GM23338 (cell line): ENCODE results near the gene LFNG. TPM values are rescaled to one million over a fixed set of nuclear protein-coding genes. Genes with fewer than 3 reads are reported as not detected.

Experiments used
- ATAC-seq: fragments of 200-7000 bp; cut with Tn5 transposase; 3 replicates; pipeline ENCODE4 v1.9.1; 2020
- DNase-seq: peaks from one replicate; pipeline ENCODE4 v3.0.0-alpha.2; 2015; ENCODE audit warnings: low spot score
- H2AFZ ChIP-seq: fragments of 200-600 bp; sonication (generic); 2 replicates; pipeline ENCODE4 v1.8.0; 2016; ENCODE audit warnings: antibody characterized with exemption, mild to moderate bottlenecking, moderate library complexity
- H3F3A ChIP-seq: fragments of 200-600 bp; sonication (generic); replicated peaks from 2 replicates; pipeline ENCODE4 v1.8.0; 2017; ENCODE audit warnings: antibody characterized with exemption, mixed run types, low read depth
- H3K27ac ChIP-seq: fragments of 200-600 bp; sonication (generic); 2 replicates; pipeline ENCODE4 v1.6.1; 2016; ENCODE audit warnings: low read depth
- H3K27me3 ChIP-seq: fragments of 200-600 bp; sonication (generic); 2 replicates; pipeline ENCODE4 v1.8.0; 2016; ENCODE audit warnings: mild to moderate bottlenecking, mixed run types, moderate library complexity; ENCODE audit not compliant: insufficient read depth
- H3K36me3 ChIP-seq: fragments of 200-600 bp; sonication (generic); 2 replicates; pipeline ENCODE4 v1.8.0; 2016; ENCODE audit warnings: mild to moderate bottlenecking; ENCODE audit not compliant: insufficient read depth
- H3K4me1 ChIP-seq: fragments of 200-600 bp; sonication (generic); 2 replicates; pipeline ENCODE4 v1.8.0; 2016; ENCODE audit warnings: mild to moderate bottlenecking, moderate library complexity; ENCODE audit not compliant: insufficient read depth
- H3K4me2 ChIP-seq: fragments of 200-600 bp; sonication (generic); 2 replicates; pipeline ENCODE4 v1.7.1; 2017; ENCODE audit warnings: mixed run types
- H3K4me3 ChIP-seq: fragments of 200-600 bp; sonication (generic); 2 replicates; pipeline ENCODE4 v1.6.1; 2016; ENCODE audit warnings: mixed run types
- H3K79me2 ChIP-seq: fragments of 200-600 bp; sonication (generic); replicated peaks from 2 replicates; pipeline ENCODE4 v1.8.0; 2017; ENCODE audit warnings: mild to moderate bottlenecking; ENCODE audit not compliant: insufficient read depth
- H3K9me2 ChIP-seq: fragments of 200-600 bp; sonication (generic); 2 replicates; pipeline ENCODE4 v1.8.0; 2017; ENCODE audit not compliant: insufficient read depth
- H4K20me1 ChIP-seq: fragments of 200-600 bp; sonication (generic); replicated peaks from 2 replicates; pipeline ENCODE4 v1.8.0; 2017; ENCODE audit warnings: mild to moderate bottlenecking; ENCODE audit not compliant: insufficient read depth
- H3K27ac Mint-ChIP-seq: 2 replicates; pipeline ENCODE4 v1.8.0; 2020; ENCODE audit warnings: inconsistent platforms, mild to moderate bottlenecking, moderate library complexity, mixed read lengths
- H3K27me3 Mint-ChIP-seq: 3 replicates; pipeline ENCODE4 v1.8.0; 2022; ENCODE audit warnings: low read depth, mild to moderate bottlenecking, moderate library complexity, mixed read lengths, inconsistent platforms; ENCODE audit not compliant: insufficient read depth, poor library complexity
- H3K36me3 Mint-ChIP-seq: 3 replicates; pipeline ENCODE4 v1.8.0; 2021; ENCODE audit warnings: low read depth, mild to moderate bottlenecking, inconsistent platforms, moderate library complexity, mixed read lengths
- H3K4me1 Mint-ChIP-seq: 3 replicates; pipeline ENCODE4 v1.8.0; 2020; ENCODE audit warnings: mild to moderate bottlenecking, inconsistent platforms, mixed read lengths
- H3K4me3 Mint-ChIP-seq: 3 replicates; pipeline ENCODE4 v1.8.0; 2021; ENCODE audit warnings: moderate library complexity, mild to moderate bottlenecking, inconsistent platforms, mixed read lengths
- H3K9me3 Mint-ChIP-seq: 3 replicates; pipeline ENCODE4 v1.8.0; 2020; ENCODE audit warnings: moderate library complexity, mild to moderate bottlenecking, inconsistent platforms, mixed read lengths
- EZH2 ChIP-seq: fragments of 200-600 bp; sonication (generic); IDR thresholded peaks from one replicate; pipeline ENCODE4 v1.8.0; 2017; ENCODE audit warnings: antibody characterized with exemption, mild to moderate bottlenecking, low read depth; ENCODE audit not compliant: unreplicated experiment
- EZH2phosphoT487 ChIP-seq: fragments of 200-600 bp; sonication (generic); IDR thresholded peaks from one replicate; pipeline ENCODE4 v1.8.1; 2018; ENCODE audit warnings: antibody characterized with exemption; ENCODE audit not compliant: unreplicated experiment
- JUNB ChIP-seq: IDR thresholded peaks from one replicate; pipeline ENCODE4 v1.6.1; 2016; ENCODE audit warnings: antibody characterized with exemption; ENCODE audit not compliant: unreplicated experiment
- NANOG ChIP-seq: IDR thresholded peaks from 2 replicates; pipeline ENCODE4 v1.6.1; 2016; ENCODE audit warnings: antibody characterized with exemption, borderline replicate concordance
- POLR2AphosphoS5 ChIP-seq: IDR thresholded peaks from 2 replicates; pipeline ENCODE4 v1.6.1; 2016; ENCODE audit warnings: antibody characterized with exemption, low read depth
- STAT1 ChIP-seq: IDR thresholded peaks from one replicate; pipeline ENCODE4 v1.6.1; 2016; ENCODE audit warnings: antibody characterized with exemption; ENCODE audit not compliant: unreplicated experiment
- ZNF114 ChIP-seq: fragments of 250-450 bp; sonication (Bioruptor Pico); IDR thresholded peaks from 2 replicates; pipeline ENCODE4 v1.5.0; 2020; ENCODE audit warnings: mild to moderate bottlenecking, moderate library complexity
- ZNF331 ChIP-seq: fragments of 250-450 bp; sonication (Bioruptor Pico); IDR thresholded peaks from 2 replicates; pipeline ENCODE4 v1.5.0; 2020; ENCODE audit warnings: low read depth, mild to moderate bottlenecking, moderate library complexity
- polyA plus RNA-seq: library from polyadenylated mRNA; unstranded; fragments of >200 nt; fragmentation: Nextera tagmentation; extraction: Ambion mirVana; gene quantifications from 2 replicates; pipeline ENCODE4 v1.2.1, GENCODE V29; 2016
- total RNA-seq: library from RNA; depleted of rRNA; stranded (reverse); fragments of >200 nt; shearing (Covaris generic); gene quantifications from 2 replicates; pipeline ENCODE4 v1.2.3, GENCODE V29; 2014
- TF ChIP-seq, protein P1 (sequence below): IDR thresholded peaks from one replicate; pipeline ENCODE4 v1.6.1; 2018; ENCODE audit warnings: antibody characterized with exemption; ENCODE audit not compliant: unreplicated experiment
- TF ChIP-seq, protein P2 (sequence below), 2 experiments: fragments of 200-600 bp in 1 of 2; sonication (generic) in 1 of 2; conservative IDR thresholded peaks; 2 replicates each; pipeline versions ENCODE4 v1.5.1 to v1.6.1; 2016 to 2017; ENCODE audit warnings: antibody characterized with exemption in 2 of 2, low read depth in 2 of 2, mild to moderate bottlenecking in 2 of 2, moderate library complexity in 1 of 2

LFNG gene
- total and polyA plus RNA-seq, 2 experiments from 2014 or later: 1.7 to 35.4 TPM

DNA sequence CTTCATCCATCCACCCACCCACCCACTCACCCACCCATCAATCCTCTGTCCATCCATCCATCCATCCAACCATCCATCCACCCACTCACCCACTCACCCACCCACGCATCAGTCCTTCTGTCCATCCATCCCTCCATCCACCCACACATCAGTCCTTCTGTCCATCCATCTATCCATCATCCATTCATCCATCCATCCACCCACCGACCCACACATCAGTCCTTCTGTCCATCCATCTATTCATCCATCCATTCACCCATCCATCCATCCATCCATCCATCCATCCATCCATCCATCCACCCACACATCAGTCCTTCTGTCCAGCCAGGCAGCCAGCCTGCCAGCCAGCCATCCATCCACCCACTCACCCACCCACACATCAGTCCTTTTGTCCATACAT is 27.5 kb upstream of the LFNG start:
- H3K79me2 ChIP-seq: no peaks in the 10 kb centered on the region
- H3F3A ChIP-seq: no peaks in the 10 kb centered on the region
- H3K36me3 Mint-ChIP-seq: no peaks in the 10 kb centered on the region; the same call in 1 of the 3 replicates
- no peak for DNase-seq
- peaks cover 13% of the 10 kb centered on the region for H3K27me3 Mint-ChIP-seq
- no peak for TF ChIP-seq JUNB
- TF ChIP-seq NANOG: no peak
- no peak for TF ChIP-seq POLR2AphosphoS5
- H4K20me1 ChIP-seq: no peaks in the 10 kb centered on the region
- H3K9me2 ChIP-seq: no peaks in the 10 kb centered on the region
- H3K4me2 ChIP-seq: no peak overlapping the region
- no peak overlapping the region for H3K4me3 ChIP-seq
- peaks cover 13% of the 10 kb centered on the region; the same call in 2 of the 3 replicates for H3K4me1 Mint-ChIP-seq
- peaks cover 3% of the 10 kb centered on the region; the same call in 2 of the 3 replicates for H3K9me3 Mint-ChIP-seq
- no peak overlapping the region for H3K4me3 Mint-ChIP-seq
- H3K27me3 ChIP-seq: no peaks in the 10 kb centered on the region
- no peak overlapping the region for H3K27ac ChIP-seq
- H3K36me3 ChIP-seq: no peaks in the 10 kb centered on the region
- no peak overlapping the region for H2AFZ ChIP-seq
- no peaks in the 10 kb centered on the region; the same call in 1 of the 2 replicates for H3K4me1 ChIP-seq
- H3K27ac Mint-ChIP-seq: no peak overlapping the region
- no peak for ATAC-seq

DNA sequence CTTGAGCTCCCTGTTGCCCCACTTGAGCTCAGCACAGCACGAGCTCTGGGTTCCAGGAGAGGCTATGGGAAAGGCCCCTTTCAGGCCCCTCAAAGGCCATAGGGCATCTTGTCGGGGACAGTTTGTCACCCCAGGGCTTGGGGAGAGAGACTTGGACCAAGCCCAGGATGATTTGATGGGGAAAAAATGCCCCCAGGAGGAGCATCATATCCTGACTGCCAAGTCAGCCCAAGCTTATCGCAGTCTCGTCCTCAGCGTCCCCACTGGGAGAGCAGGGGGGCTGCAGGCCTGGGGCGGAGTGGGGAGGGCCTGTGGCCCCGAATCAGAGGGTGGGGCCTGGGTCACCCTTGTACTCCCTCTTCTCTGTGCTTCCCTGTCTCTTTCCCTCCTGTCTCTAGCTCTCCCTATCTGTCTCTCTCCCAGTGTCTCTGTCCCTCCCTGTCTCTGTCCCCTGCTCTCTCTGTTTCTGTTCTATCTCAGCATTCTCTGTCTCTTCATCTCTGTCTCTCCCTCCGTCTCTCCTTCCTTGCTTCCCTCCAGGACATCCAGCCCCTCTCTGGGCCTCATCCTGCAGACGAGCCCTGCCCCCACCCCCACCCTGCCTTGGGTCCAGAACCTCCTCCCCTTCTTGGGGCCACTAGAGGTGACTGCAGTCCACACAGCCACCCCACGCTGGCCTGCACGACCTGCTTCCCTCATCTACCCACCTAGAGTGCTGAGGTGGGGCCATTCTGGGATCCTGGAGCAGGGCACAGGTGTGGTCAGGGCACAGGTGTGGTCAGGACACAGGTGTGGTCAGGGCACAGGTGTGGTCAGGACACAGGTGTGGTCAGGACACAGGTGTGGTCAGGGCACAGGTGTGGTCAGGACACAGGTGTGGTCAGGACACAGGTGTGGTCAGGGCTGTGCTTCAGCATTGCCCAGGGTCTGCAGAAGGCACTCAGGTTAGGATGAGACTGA is 26.1 kb upstream of the LFNG start:
- Mint-ChIP-seq H3K9me3 (peaks cover 3% of the 10 kb centered on the region; the same call in 2 of the 3 replicates), H3K27me3 (peaks cover 13% of the 10 kb centered on the region), H3K36me3 (no peaks in the 10 kb centered on the region; the same call in 1 of the 3 replicates), H3K4me3 (no peak overlapping the region; the same call in 2 of the 3 replicates), H3K27ac (no peak overlapping the region), H3K4me1 (peaks cover 24% of the 10 kb centered on the region; the same call in 2 of the 3 replicates)
- ATAC-seq (no peak), DNase-seq (no peak)
- Histone ChIP-seq H3K4me3 (no peak overlapping the region), H2AFZ (no peak overlapping the region), H3K27me3 (no peaks in the 10 kb centered on the region), H3K79me2 (no peaks in the 10 kb centered on the region), H3K4me1 (peaks cover 4% of the 10 kb centered on the region; the same call in 1 of the 2 replicates), H3K4me2 (no peak overlapping the region), H3K27ac (no peak overlapping the region), H4K20me1 (no peaks in the 10 kb centered on the region), H3K36me3 (no peaks in the 10 kb centered on the region), H3K9me2 (no peaks in the 10 kb centered on the region), H3F3A (no peaks in the 10 kb centered on the region)
- TF ChIP-seq ZNF114 (no peak), NANOG (no peak), STAT1 (no peak), EZH2phosphoT487 (no peak), EZH2 (no peak)

DNA sequence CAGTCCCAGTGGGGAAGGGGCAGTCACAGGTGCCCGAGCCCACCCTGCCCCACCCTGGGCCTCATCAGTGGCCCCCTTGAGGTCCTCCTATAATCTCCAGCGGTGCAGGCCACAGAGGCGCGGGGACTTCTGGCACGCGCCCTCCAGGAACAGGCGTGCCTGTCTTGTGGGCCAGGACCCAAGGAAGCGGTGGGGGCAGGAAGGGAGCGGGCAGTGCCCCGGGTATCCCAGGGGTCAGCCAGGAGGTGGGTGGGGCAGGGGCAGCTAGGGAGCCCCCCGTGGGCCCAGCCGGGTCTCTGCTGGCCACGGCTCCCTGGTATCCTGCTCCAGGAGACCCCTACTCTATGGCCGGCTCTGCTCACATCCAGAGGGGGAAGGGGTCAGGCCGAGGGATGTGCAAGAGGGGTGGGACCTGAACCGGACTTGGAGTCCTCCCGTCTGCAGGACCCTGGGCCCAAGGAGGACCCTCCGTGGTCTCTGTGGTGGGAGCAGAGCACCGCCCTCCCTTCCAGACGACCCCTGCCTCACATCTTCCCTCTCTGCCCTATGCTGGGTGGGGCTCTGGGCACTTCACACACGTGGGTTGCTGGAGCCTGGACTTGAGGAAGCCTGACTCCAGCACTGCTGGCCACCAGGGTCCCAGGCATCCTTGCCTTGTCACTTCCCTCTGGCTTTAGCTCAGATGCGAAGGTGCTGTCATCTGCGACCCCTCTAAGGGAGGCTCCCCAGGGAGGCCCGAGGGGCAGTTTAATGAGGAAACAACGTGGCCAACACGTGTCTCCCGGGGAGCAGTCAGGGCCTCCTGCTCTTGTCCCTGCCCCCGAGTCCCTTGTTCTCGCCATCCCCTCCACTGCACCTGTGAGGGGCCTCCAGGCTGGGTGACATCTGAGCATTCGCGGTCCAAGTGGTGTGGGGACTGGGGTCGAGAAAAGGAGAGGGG is 25.1 kb upstream of the LFNG start:
- Mint-ChIP-seq H3K27ac (no peak overlapping the region; the same call in 1 of the 2 replicates), H3K9me3 (peaks cover 3% of the 10 kb centered on the region; the same call in 2 of the 3 replicates), H3K4me3 (no peak overlapping the region), H3K36me3 (no peaks in the 10 kb centered on the region; the same call in 2 of the 3 replicates), H3K4me1 (peaks cover 32% of the 10 kb centered on the region; the same call in 2 of the 3 replicates), H3K27me3 (peaks cover 13% of the 10 kb centered on the region)
- no peak overlapping the region for H3K4me3 ChIP-seq
- no peak for ATAC-seq
- DNase-seq: no peak
- H3K4me1 ChIP-seq: peaks cover 4% of the 10 kb centered on the region; the same call in 1 of the 2 replicates
- H3K36me3 ChIP-seq: no peaks in the 10 kb centered on the region
- H3K27ac ChIP-seq: no peak overlapping the region
- no peak overlapping the region for H2AFZ ChIP-seq
- no peaks in the 10 kb centered on the region for H3K79me2 ChIP-seq
- no peak overlapping the region for H3K4me2 ChIP-seq
- H4K20me1 ChIP-seq: no peaks in the 10 kb centered on the region
- no peaks in the 10 kb centered on the region for H3K9me2 ChIP-seq
- TF ChIP-seq, protein P1, sequence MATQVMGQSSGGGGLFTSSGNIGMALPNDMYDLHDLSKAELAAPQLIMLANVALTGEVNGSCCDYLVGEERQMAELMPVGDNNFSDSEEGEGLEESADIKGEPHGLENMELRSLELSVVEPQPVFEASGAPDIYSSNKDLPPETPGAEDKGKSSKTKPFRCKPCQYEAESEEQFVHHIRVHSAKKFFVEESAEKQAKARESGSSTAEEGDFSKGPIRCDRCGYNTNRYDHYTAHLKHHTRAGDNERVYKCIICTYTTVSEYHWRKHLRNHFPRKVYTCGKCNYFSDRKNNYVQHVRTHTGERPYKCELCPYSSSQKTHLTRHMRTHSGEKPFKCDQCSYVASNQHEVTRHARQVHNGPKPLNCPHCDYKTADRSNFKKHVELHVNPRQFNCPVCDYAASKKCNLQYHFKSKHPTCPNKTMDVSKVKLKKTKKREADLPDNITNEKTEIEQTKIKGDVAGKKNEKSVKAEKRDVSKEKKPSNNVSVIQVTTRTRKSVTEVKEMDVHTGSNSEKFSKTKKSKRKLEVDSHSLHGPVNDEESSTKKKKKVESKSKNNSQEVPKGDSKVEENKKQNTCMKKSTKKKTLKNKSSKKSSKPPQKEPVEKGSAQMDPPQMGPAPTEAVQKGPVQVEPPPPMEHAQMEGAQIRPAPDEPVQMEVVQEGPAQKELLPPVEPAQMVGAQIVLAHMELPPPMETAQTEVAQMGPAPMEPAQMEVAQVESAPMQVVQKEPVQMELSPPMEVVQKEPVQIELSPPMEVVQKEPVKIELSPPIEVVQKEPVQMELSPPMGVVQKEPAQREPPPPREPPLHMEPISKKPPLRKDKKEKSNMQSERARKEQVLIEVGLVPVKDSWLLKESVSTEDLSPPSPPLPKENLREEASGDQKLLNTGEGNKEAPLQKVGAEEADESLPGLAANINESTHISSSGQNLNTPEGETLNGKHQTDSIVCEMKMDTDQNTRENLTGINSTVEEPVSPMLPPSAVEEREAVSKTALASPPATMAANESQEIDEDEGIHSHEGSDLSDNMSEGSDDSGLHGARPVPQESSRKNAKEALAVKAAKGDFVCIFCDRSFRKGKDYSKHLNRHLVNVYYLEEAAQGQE: no peak
- TF ChIP-seq EZH2 (no peak), ZNF331 (CRISPR knock-in tag) (no peak), STAT1 (no peak), NANOG (no peak), ZNF114 (no peak)
- TF ChIP-seq, protein P2, sequence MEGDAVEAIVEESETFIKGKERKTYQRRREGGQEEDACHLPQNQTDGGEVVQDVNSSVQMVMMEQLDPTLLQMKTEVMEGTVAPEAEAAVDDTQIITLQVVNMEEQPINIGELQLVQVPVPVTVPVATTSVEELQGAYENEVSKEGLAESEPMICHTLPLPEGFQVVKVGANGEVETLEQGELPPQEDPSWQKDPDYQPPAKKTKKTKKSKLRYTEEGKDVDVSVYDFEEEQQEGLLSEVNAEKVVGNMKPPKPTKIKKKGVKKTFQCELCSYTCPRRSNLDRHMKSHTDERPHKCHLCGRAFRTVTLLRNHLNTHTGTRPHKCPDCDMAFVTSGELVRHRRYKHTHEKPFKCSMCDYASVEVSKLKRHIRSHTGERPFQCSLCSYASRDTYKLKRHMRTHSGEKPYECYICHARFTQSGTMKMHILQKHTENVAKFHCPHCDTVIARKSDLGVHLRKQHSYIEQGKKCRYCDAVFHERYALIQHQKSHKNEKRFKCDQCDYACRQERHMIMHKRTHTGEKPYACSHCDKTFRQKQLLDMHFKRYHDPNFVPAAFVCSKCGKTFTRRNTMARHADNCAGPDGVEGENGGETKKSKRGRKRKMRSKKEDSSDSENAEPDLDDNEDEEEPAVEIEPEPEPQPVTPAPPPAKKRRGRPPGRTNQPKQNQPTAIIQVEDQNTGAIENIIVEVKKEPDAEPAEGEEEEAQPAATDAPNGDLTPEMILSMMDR (conservative IDR thresholded peaks at IDR 0.05; ENCODE audit: low read depth in 2 of 2): no peak
- H3K27me3 ChIP-seq: no peaks in the 10 kb centered on the region
- no peaks in the 10 kb centered on the region for H3F3A ChIP-seq
